ENCODE data around the gene PDLIM1.

Gene PDLIM1

DNA sequence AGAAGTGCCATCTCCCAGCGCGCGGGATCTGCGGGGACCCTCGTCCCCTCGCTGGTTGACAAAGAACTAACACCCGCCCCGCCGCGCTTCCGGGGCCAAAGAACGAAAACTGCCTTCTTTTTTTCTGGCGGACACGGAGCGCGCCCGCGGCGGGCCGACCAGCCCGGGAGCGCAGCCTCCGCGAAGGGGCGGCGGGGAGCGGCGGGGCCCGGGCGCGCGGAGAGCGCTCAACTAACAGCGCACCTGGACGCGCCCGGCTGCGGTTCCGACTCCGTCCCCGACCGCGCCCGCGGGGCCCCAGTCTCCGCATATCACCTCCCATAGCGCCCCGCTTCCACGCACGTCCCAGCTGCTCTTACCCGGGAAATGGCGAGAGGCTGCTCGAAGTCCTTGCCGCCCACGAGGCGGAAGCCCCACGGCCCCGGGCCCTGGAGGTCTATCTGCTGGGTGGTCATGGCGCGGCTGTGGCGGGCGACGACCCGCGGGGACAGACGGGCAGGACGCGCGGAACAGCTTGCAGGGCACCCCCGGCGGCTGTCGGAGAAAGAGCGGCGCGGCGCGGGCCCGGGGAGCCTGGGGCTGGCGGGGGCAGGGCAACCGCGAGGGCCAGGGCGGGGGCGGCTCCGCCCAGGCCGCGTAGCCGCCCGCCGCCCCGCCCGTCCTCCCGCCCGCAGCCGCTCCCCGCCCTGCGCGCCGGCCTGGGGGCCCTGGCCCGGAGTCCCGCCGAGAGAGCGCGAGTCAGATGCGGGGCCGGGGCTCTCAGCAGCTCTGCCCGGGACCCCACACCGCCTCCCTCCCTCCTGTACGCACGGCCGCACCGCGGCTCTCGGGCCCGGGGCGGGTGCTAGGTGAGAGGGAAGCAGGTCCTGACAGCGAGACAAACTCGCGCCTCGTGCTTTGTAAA is at the start of gene PDLIM1:
Gene PDLIM1 (minus strand): TSS at position 543 of the 904 bp plus-strand sequence. CDS start 88 bp downstream, at position 455.
- peak in 1 of 2 experiments; percentile 46 for DNase-seq

DNA sequence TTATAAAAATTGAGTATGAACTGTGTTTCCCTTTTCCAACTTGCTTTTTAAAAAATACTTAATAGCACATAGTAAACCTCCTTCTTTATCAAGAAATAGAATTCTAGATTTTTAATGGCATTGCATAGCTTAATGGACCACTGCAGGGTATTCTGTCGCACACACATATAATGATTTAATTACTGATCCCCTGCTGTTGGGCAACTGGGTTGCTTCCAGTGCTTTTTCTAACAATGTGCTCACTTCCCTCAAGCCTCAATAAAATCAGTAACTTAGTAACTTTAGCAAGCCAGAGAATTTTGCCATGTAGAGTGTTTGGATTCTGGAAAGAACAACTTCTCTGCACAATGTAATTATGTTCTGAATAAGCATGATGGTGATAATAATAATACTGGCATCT is 49.1 kb upstream of the PDLIM1 start:
- DNase-seq: no peak

GRCh38 chr10:95337423-95338160 is 46.8 kb upstream of the PDLIM1 start:
- no peak for DNase-seq

DNA sequence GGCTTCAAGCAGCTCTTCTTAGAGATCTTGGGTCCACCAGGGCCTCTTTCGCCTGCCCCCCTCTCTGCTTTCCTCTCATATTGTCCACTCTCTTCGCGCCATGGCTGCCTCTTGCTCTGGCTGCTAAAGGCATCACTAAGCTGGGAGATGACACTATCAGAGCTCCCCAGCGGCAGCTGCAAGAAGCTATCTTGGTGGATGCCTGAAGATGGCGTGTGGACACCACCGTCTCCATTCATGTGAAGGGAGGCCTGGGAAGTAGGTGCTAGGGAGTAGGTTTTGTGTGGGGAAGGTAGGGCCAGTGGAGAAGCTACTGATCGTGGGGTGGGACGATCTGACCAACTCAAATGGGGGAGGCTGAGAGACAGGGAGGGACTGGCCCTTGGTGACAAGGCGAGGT is 45.9 kb upstream of the PDLIM1 start:
- no peak for DNase-seq

DNA sequence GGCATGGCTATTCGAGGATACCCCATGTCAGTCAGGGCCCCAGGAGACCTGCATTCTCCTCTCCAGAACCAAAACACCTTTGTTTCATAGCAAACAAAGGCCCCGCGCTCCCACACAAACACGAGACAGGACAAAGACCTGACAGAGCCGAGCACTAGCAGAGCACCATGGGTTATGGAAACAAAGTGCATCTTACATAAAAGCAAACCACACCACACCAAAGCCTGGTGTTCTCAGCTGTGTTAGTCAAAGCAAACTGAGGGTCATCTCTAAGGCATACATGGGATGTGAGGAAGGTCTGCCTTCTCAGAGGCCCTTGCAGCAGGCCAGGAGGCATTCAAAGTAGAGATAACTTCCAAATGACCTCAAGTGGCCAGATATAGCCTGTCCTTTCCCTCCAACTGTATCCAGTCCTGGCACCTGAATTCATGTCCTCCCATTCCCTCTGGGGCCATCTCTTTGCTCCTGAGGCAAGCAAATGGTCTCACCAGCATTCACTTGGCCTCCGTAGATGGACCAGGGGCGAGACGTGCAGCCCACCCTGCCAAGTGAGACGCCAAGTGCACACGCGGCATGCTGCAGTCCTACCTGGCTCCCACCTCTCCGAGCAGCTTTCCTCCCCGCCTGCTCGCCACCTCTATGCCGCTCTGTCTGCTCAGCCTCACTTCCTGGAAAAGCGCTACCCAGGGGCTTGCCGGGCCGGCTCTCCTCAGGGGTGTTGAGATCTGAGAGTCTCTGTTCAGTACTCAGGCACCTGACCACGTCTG is 45.3 kb upstream of the PDLIM1 start:
- DNase-seq: no peak

DNA sequence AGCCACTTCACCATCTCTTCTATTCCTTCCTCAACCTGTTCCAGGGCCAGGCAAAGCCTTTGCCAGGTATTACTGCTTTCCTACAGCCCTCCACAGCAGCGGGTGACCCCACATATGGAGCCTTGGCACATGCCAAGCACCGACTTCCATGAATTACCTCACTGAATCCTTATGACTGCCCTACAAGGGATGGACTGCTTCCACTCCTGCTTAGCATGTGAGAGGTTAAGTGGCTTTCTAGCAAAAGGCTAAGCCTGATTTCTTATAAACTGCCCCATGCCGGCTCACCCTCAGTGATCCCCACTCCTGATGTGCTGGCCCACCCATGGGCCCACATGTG is 44.0 kb upstream of the PDLIM1 start:
- no peak for DNase-seq

DNA sequence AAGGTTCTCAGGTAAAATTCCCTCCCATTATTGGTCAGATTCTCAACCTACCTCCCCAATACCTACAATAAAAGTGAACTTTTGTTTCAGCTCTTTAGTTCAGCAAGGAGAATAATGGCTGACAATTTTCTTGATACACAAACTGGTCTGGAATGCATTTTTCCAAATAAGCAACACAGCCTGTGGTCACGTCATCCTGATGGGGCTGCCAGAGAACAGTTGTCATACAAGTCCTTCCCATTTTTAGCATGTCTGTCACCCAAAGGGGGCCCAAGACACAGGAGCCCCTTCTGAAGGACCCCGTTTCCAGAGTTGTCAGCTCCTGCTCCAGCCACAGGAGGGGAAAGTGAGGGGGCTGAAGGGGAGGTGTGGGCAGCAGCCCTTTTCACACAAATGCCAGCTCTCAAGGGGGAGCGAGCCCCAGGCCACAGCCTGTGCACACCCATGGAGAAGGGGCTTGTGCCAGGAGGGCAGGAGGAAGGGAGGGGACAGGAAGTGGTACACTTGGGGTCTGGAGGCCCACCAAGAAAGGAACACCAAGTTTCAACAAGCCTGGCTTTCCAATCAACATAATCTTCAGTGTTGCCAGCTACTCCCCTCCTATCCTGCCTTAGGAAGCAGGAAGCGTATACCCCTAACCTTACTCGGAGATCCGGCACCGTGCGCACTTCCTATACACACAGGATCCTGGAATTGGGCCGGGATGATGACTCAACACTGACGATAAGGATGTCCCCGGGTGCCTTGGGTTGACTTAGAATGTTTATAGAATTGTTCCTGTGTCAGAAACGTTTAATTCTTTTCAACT is 43.4 kb upstream of the PDLIM1 start:
- DNase-seq: peak; percentile 11 to 54

GRCh38 chr10:95332666-95333249 is 42.0 kb upstream of the PDLIM1 start:
- no peak for DNase-seq

DNA sequence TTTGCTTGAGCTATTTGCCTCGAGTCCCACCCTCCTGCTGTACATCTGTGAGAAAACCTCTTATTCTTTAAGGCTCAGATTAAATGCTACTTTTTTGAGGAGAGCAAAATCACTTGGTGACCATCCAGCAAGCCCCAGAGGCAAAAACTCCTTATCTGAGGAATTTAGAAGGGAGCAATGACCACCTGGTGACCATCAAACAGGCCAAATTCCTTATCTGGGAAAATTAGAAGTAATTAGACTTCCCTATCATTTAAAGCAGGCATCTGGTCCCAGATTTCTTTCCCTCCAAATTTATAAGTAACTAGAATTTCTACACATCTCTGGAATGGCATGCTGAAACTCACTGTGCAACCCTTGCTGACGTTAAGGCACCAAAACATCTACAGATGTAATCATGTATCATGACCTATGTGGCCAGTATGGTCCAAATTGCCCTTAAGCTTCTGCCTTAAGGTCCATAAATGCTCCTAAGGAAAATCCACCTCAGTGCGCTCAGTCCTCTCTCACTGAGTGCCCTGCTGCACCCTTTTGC is 40.9 kb upstream of the PDLIM1 start:
- no peak for DNase-seq

GRCh38 chr10:95330966-95331453 is 40.2 kb upstream of the PDLIM1 start:
- DNase-seq: no peak

DNA sequence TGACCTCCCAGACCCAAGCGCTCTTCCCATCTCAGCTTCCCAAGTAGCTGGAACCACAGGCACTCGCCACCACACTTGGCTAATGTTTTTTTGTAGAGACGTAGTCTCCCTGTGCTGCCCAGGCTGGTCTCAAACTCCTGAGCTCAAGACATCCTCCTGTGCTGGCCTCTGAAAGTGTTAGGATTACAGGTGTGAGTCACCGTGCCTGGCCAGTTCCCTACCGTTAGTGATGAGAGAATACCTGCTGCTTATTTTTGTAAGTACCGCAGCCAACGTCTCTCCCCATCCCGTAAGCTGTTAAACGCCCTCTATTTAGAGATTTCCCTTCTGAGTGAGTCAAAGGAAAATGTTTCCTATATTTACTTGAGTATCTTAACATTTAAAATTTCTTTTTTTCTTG is 38.5 kb upstream of the PDLIM1 start:
- no peak for DNase-seq

GRCh38 chr10:95328013-95328412 is 37.2 kb upstream of the PDLIM1 start:
- DNase-seq: no peak

DNA sequence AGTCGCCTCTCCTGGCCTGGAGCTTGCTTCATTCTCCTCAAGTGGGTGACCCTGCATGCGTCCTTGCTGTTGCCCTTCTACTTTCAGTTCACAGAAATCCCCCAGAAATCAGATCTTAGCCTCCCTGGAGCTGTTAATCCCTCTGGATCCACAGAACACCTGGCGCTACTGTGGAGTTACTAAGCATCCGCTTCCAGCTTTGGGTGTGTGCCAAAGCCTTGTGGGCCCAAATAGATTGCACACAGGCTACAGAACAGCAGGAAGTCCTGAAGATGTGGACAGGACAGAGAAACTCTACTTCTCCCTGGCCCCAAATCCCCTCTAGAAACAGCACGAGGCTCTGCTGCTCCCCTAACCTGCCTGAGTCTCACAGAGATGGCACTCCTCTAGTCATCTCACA is 36.6 kb upstream of the PDLIM1 start:
- DNase-seq: no peak

DNA sequence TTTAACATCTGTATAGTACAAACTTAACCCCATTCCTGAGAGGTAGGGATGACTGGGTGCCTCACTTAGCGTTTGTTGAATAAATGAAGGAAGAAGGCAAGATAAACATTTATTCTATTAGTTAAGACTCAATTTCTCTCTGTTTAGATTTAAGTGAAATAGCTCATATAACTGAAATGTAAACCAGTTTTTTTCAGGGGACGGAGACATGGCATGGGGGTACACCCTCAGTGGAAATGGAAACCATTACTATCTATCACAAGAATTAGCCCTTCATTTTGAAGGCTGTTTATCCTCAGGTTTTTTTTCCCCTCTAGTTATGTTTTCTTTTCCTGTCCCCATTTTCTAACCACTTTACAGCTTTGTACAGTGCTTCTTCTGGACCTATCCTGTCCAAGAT is 35.6 kb upstream of the PDLIM1 start:
- DNase-seq: no peak

GRCh38 chr10:95325863-95326262 is 35.1 kb upstream of the PDLIM1 start:
- DNase-seq: no peak

- no peak for DNase-seq
Measured at GRCh38 chr10:95324436-95325268, 33.8 kb upstream of the PDLIM1 start.

DNA sequence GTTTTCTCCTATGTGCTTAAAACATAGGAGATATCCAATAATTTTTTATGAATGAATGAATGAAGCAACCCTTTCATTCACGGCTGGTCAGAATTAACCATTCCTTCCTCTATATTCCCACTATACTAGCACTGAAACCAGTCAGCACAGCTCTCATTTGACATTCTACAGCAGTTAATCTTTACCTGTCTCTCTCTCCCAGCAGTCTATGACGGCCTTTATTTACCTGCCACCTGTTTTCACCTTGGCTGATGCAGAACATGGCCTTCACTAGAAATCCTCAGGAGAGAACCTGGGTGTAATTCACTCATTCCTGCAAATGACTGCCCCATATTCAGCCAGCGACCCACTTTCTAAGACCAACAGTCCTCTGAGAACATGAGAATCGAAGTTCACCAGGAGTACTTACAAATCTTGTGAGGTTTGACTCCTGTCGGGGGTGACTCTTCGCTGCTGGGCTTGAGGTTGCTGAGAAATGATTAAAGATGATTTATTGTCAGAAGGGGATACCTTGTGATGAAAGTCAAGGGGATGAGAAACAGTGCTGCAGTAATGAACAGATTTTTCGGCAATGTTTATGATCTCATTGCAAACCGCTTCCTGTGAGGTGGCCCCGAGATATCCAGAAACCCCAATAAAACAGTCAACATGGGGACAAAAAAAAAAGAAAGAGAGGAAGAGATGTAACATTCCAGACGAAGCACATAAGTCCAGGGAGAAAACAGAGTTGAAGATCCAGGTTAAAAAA is 30.9 kb upstream of the PDLIM1 start:
- DNase-seq: no peak

- no peak for DNase-seq
Measured at GRCh38 chr10:95319239-95319638, 28.4 kb upstream of the PDLIM1 start.

- DNase-seq: no peak
Measured at GRCh38 chr10:95315509-95315908, 24.7 kb upstream of the PDLIM1 start.
